Brain pericyte (primary cell): Measurements from ENCODE around the gene LRRC7.
"Not testable (repeated sequence)": the region's sequence is repeated elsewhere in the genome, so short reads cannot be mapped to it uniquely, and the experiment has no call there.

Experiments used
- DNase-seq: peaks from one replicate; pipeline ENCODE4 v3.0.0-alpha.2; 2012; ENCODE audit warnings: low read depth, low spot score

Gene LRRC7

GRCh38 chr1:69962452-69962851, 394.7 kb downstream of the LRRC7 start:
- not testable (repeated sequence) for DNase-seq

GRCh38 chr1:69967245-69967766, 399.6 kb downstream of the LRRC7 start:
- DNase-seq = no peak

- no peak for DNase-seq
These were observed 409.2 kb downstream of the LRRC7 start for GRCh38 chr1:69976896-69977295.

GRCh38 chr1:69982992-69983391, 415.3 kb downstream of the LRRC7 start:
- DNase-seq = no peak

- no peak for DNase-seq
These were observed 417.7 kb downstream of the LRRC7 start for GRCh38 chr1:69985376-69985775.

- no peak for DNase-seq
These were observed 418.2 kb downstream of the LRRC7 start for GRCh38 chr1:69985901-69986439.

GRCh38 chr1:69987881-69988280, 420.2 kb downstream of the LRRC7 start:
- DNase-seq = no peak

- DNase-seq = no peak
These were observed 423.9 kb downstream of the LRRC7 start for GRCh38 chr1:69991644-69992043.

GRCh38 chr1:69992594-69992993, 424.9 kb downstream of the LRRC7 start:
- DNase-seq = no peak

- DNase-seq = no peak
These were observed 426.1 kb downstream of the LRRC7 start for GRCh38 chr1:69993810-69994209.

GRCh38 chr1:69994241-69994640, 426.5 kb downstream of the LRRC7 start:
- no peak for DNase-seq

GRCh38 chr1:69998847-69999246, 431.1 kb downstream of the LRRC7 start:
- no peak for DNase-seq

GRCh38 chr1:70003211-70003908, 435.6 kb downstream of the LRRC7 start:
- DNase-seq = no peak

GRCh38 chr1:70005386-70006034, 437.8 kb downstream of the LRRC7 start:
- DNase-seq = no peak

GRCh38 chr1:70008660-70009059, 440.9 kb downstream of the LRRC7 start:
- no peak for DNase-seq

GRCh38 chr1:70017770-70018169, 450.0 kb downstream of the LRRC7 start:
- DNase-seq = no peak

GRCh38 chr1:70024272-70024671, 456.6 kb downstream of the LRRC7 start:
- DNase-seq = no peak

GRCh38 chr1:70025052-70025451, 457.3 kb downstream of the LRRC7 start:
- DNase-seq = no peak

- DNase-seq = no peak
These were observed 458.1 kb downstream of the LRRC7 start for GRCh38 chr1:70025846-70026245.

GRCh38 chr1:70033266-70033873, 465.6 kb downstream of the LRRC7 start:
- DNase-seq = no peak

- no peak for DNase-seq
These were observed 466.2 kb downstream of the LRRC7 start for GRCh38 chr1:70033936-70034335.

- DNase-seq = peak; percentile 26
These were observed 466.7 kb downstream of the LRRC7 start for GRCh38 chr1:70034403-70034802.
